Measurements from ENCODE around the gene C19orf38. TPM values are rescaled to one million over a fixed set of nuclear protein-coding genes. Genes with fewer than 3 reads are reported as not detected.

The C19orf38 gene
- total and polyA plus RNA-seq, 3 donors from 2014 or later = 17.4 to 21.0 (median 19.3) TPM

DNA sequence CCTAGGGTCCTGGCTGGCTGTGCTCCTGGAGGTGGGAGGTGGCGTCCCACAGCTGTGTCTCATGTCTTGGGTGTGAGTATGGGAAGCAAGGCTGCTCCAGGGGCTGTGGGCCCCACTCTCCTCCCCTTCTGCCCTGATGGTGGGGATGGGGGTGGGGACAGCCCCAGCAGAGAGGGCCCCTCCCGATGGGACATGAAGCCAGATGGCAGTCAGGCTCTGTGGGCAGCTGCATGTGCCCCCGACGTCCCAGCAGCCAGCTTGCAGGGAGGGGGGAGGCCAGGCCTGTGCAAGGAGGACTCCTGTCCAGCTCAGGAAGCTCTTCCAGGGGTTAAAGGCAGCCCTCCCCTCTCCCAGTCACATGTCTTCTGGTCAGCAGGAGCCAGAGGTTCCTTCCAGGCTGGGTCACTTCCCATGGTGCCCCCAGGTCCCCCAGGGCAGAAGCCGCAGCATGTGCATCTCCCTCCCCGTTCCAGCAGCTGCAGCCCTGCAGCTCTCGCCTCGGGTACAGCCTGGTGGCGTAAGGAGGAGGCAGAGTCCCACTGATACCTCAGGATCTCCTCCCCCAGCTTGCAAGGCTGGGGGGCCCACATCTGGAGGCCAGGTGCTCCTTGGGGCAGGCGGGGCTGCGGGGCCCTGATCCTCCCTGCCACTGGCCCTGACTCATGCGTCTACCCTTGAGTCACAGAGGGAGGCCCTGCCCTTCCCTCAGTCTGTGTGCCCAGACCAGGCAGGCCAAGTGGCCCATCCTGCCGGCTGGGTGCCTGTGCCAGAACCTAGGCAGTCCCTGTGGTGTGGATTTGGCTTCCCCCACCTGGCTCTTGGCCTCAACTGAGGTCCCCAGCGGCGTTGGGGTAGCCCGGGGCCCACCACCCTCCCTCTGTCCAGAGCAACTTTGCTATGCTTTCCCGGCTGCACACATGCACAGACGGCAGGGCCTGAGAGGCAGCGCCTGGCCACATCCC is 67.2 kb downstream of the C19orf38 start:
- H3K9me3 ChIP-seq = no peaks in the 10 kb centered on the region
- intact Hi-C loops (cut with DNase I; ENCODE audit: low total_unique reads) = no loop called here
- H3K27ac ChIP-seq = no peak overlapping the region
- no peak for TF ChIP-seq POLR2A (IDR thresholded peaks at IDR 0.05)
- TF ChIP-seq, protein P1, sequence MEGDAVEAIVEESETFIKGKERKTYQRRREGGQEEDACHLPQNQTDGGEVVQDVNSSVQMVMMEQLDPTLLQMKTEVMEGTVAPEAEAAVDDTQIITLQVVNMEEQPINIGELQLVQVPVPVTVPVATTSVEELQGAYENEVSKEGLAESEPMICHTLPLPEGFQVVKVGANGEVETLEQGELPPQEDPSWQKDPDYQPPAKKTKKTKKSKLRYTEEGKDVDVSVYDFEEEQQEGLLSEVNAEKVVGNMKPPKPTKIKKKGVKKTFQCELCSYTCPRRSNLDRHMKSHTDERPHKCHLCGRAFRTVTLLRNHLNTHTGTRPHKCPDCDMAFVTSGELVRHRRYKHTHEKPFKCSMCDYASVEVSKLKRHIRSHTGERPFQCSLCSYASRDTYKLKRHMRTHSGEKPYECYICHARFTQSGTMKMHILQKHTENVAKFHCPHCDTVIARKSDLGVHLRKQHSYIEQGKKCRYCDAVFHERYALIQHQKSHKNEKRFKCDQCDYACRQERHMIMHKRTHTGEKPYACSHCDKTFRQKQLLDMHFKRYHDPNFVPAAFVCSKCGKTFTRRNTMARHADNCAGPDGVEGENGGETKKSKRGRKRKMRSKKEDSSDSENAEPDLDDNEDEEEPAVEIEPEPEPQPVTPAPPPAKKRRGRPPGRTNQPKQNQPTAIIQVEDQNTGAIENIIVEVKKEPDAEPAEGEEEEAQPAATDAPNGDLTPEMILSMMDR (IDR thresholded peaks at IDR 0.05) = no peak
- no peaks in the 10 kb centered on the region for H3K27me3 ChIP-seq
- no peak for DNase-seq
- H3K4me1 ChIP-seq = no peaks in the 10 kb centered on the region
- WGBS, 2 donors = 73 to 77% methylated on average over 8 to 19 of the region's 19 CpGs
- no peaks in the 10 kb centered on the region for H3K36me3 ChIP-seq (ENCODE audit: low read depth, missing control alignments)
- H3K4me3 ChIP-seq = no peak overlapping the region

DNA sequence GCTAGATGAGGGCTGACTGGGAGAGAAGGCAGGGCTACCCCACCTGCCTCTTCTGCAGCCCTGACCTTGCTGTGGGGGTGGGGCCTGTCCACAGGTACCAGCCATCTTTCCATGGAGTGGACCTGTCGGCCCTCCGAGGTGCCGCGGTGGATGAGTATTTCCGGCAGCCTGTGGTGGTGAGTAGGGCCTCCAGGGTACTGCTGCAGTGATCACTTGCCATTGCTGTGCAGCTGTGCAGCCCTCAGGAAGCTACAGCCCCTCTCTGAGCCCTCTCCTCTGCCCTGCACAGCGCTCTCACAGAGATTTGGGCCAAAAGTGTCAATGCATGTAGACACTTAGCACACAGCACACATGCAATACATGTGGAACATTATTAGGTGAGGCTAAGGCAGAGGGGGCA is 68.4 kb downstream of the C19orf38 start:
- intact Hi-C loops (cut with DNase I; ENCODE audit: low total_unique reads) = no loop called here
- no peaks in the 10 kb centered on the region for H3K9me3 ChIP-seq
- H3K27me3 ChIP-seq = no peaks in the 10 kb centered on the region
- DNase-seq = no peak
- H3K4me1 ChIP-seq = no peaks in the 10 kb centered on the region
- H3K36me3 ChIP-seq (ENCODE audit: low read depth, missing control alignments) = no peaks in the 10 kb centered on the region
- 96 to 100% methylated on average over 2 to 6 of the region's 6 CpGs for WGBS, 2 donors
- H3K4me3 ChIP-seq = no peak overlapping the region
- no peak for TF ChIP-seq POLR2A (IDR thresholded peaks at IDR 0.05)
- TF ChIP-seq, protein P1 (IDR thresholded peaks at IDR 0.05) = no peak
- no peak overlapping the region for H3K27ac ChIP-seq

DNA sequence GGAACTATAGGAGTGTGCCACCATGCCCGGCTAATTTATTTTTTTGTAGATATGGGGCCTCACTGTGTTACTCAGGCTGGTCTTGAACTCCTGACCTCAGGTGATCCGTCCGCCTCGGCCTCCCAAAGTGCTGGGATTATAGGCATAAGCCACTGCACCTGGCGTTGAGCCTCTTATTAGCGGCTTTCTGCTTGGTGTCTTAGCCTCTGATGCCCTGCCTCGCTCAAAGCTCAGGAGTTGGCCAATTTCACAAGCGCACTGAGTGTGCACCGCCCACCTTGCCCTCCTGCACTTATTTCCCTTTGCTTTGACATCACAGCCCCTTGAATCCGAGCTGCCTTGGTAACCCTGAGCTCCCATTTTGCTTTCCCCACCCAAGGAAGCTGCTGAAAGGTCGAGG is 70.1 kb downstream of the C19orf38 start:
- TF ChIP-seq POLR2A (IDR thresholded peaks at IDR 0.05) = no peak
- no peaks in the 10 kb centered on the region for H3K4me1 ChIP-seq
- no peak for DNase-seq
- H3K36me3 ChIP-seq (ENCODE audit: low read depth, missing control alignments) = no peaks in the 10 kb centered on the region
- WGBS, 2 donors = 91% methylated on average over 11 of the region's 11 CpGs
- H3K27ac ChIP-seq = no peak overlapping the region
- intact Hi-C loops (cut with DNase I; ENCODE audit: low total_unique reads) = no loop called here
- no peak overlapping the region for H3K4me3 ChIP-seq
- no peaks in the 10 kb centered on the region for H3K27me3 ChIP-seq
- no peaks in the 10 kb centered on the region for H3K9me3 ChIP-seq

Small RNA genes lying within 50 kb of the gene (microRNA-seq; reads per million reads assigned to microRNA genes)
- gene MIR199A1 (ENCODE audit: borderline number of aligned reads in 2 of 2, borderline replicate concordance in 1 of 2) (0 to 0.69 reads per million in 2 donors), gene MIR6793 (ENCODE audit: borderline number of aligned reads in 2 of 2, borderline replicate concordance in 1 of 2) (0.69 to 0.70 reads per million in 2 donors)

Small RNA genes lying within 50 kb of the gene (small RNA-seq; reads per million reads assigned to genes)
- gene MIR199A1 (0 reads per million in 2 donors), gene MIR6793 (0 to 0.18 reads per million in 2 donors)

Other genes with a start within 250 kb of the C19orf38 start
- 100 to 1,000 TPM; 360 to 463 TPM for gene SLC44A2, start 222.9 kb upstream of the C19orf38 start, total RNA-seq
- gene SLC44A2, start 222.9 kb upstream of the C19orf38 start, polyA plus RNA-seq (ENCODE audit: insufficient read depth, low read depth, low replicate concordance) = 268 TPM
- gene ILF3, start 194.1 kb upstream of the C19orf38 start, total RNA-seq = 100 to 1,000 TPM; 246 to 253 TPM
- gene ILF3, start 194.1 kb upstream of the C19orf38 start, polyA plus RNA-seq (ENCODE audit: insufficient read depth, low read depth, low replicate concordance) = 263 TPM
- 10 to 100 TPM; 44.3 to 44.6 TPM for gene QTRT1, start 147.0 kb upstream of the C19orf38 start, total RNA-seq
- 27.8 TPM for gene QTRT1, start 147.0 kb upstream of the C19orf38 start, polyA plus RNA-seq (ENCODE audit: insufficient read depth, low read depth, low replicate concordance)
- 100 to 1,000 TPM; 226 to 274 TPM for gene DNM2, start 130.3 kb upstream of the C19orf38 start, total RNA-seq
- gene DNM2, start 130.3 kb upstream of the C19orf38 start, polyA plus RNA-seq (ENCODE audit: insufficient read depth, low read depth, low replicate concordance) = 166 TPM
- gene TMED1, start 12.2 kb upstream of the C19orf38 start, total RNA-seq = 10 to 100 TPM; 34.0 to 59.3 TPM
- 30.2 TPM for gene TMED1, start 12.2 kb upstream of the C19orf38 start, polyA plus RNA-seq (ENCODE audit: insufficient read depth, low read depth, low replicate concordance)
- 10 to 100 TPM; 79.5 to 82.4 TPM for gene CARM1, start 23.1 kb downstream of the C19orf38 start, total RNA-seq
- gene CARM1, start 23.1 kb downstream of the C19orf38 start, polyA plus RNA-seq (ENCODE audit: insufficient read depth, low read depth, low replicate concordance) = 110 TPM
- 100 to 1,000 TPM in 1 of 2 donors, 10 to 100 TPM in 1; 95.3 to 106 TPM for gene YIPF2, start 80.2 kb downstream of the C19orf38 start, total RNA-seq
- 143 TPM for gene YIPF2, start 80.2 kb downstream of the C19orf38 start, polyA plus RNA-seq (ENCODE audit: insufficient read depth, low read depth, low replicate concordance)
- 10 to 100 TPM; 40.9 to 45.7 TPM for gene TIMM29, start 80.4 kb downstream of the C19orf38 start, total RNA-seq
- 20.2 TPM for gene TIMM29, start 80.4 kb downstream of the C19orf38 start, polyA plus RNA-seq (ENCODE audit: insufficient read depth, low read depth, low replicate concordance)
- gene SMARCA4, start 112.6 kb downstream of the C19orf38 start, total RNA-seq = 100 to 1,000 TPM; 180 to 188 TPM
- 141 TPM for gene SMARCA4, start 112.6 kb downstream of the C19orf38 start, polyA plus RNA-seq (ENCODE audit: insufficient read depth, low read depth, low replicate concordance)
- gene LDLR, start 241.0 kb downstream of the C19orf38 start, total RNA-seq = 10 to 100 TPM; 12.5 to 19.0 TPM
- gene LDLR, start 241.0 kb downstream of the C19orf38 start, polyA plus RNA-seq (ENCODE audit: insufficient read depth, low read depth, low replicate concordance) = 20.1 TPM

All from testis (tissue), 3 donors.